Endothelial cell of umbilical vein (primary cell): ENCODE results near the gene CACNA2D3. TPM values are rescaled to one million over a fixed set of nuclear protein-coding genes. Genes with fewer than 3 reads are reported as not detected.

Source experiments
- BruUV-seq: library from RNA; stranded (reverse); fragments of 400-500 nt; replicated peaks from 2 replicates; lab custom pipeline; 2021; lab: Mats Ljungman, UMichigan
- CTCF ChIA-PET: fragments of 300-600, 350-600 bp; sonication (Branson Sonifier 250); formaldehyde crosslinking; loops from one replicate; lab custom pipeline; 2021; ENCODE audit warnings: antibody characterized with exemption, inconsistent platforms; lab: Charles Lee
- POLR2A ChIA-PET: fragments of 300-600, 350-600 bp; sonication (Branson Sonifier 250); formaldehyde crosslinking; loops from one replicate; lab custom pipeline; 2021; ENCODE audit warnings: antibody characterized with exemption, inconsistent platforms; lab: Charles Lee
- DNase-seq: peaks from one replicate; pipeline ENCODE4 v3.0.0-alpha.2; 2011; ENCODE audit warnings: low read depth, low spot score
- FAIRE-seq: peaks from 2 replicates; lab custom pipeline; 2011; peaks lifted over from hg19 to GRCh38; lab: Jason Lieb, UNC
- H2AFZ ChIP-seq: 2 replicates; pipeline ENCODE4 v1.6.0; 2012; ENCODE audit warnings: low read depth, low read length, control low read depth, inconsistent platforms
- H3K27ac ChIP-seq: 2 replicates; pipeline ENCODE4 v1.5.1; 2011; ENCODE audit warnings: low read depth, mild to moderate bottlenecking, control low read depth, low read length, moderate library complexity; ENCODE audit not compliant: insufficient read depth
- H3K27me3 ChIP-seq, 2 experiments: 2 replicates each; pipeline versions ENCODE4 v1.6.0 to v1.6.1; 2011; ENCODE audit warnings: low read length in 2 of 2, mixed read lengths in 1 of 2; ENCODE audit not compliant: control insufficient read depth in 2 of 2, insufficient read depth in 2 of 2
- H3K36me3 ChIP-seq, 2 experiments: 2 replicates in 1 of 2; 3 replicates in 1 of 2; pipeline ENCODE4 v1.5.1; 2011; ENCODE audit warnings: low read length in 2 of 2, mild to moderate bottlenecking in 1 of 2, moderate library complexity in 1 of 2; ENCODE audit not compliant: control insufficient read depth in 2 of 2, insufficient read depth in 2 of 2; ENCODE audit errors: extremely low read depth in 1 of 2
- H3K4me1 ChIP-seq: 3 replicates; pipeline ENCODE4 v1.5.1; 2011; ENCODE audit warnings: mild to moderate bottlenecking, low read length; ENCODE audit not compliant: control insufficient read depth, insufficient read depth; ENCODE audit errors: extremely low read depth
- H3K4me2 ChIP-seq: 2 replicates; pipeline ENCODE4 v1.6.1; 2011; ENCODE audit warnings: low read length, control low read depth, mixed read lengths; ENCODE audit not compliant: insufficient read depth
- H3K4me3 ChIP-seq, 3 experiments: fragments of 200-600 bp in 1 of 3; sonication (generic), shearing (Covaris generic) in 1 of 3; replicated peaks in 1 of 3; 2 replicates each; pipeline ENCODE4 v1.5.1; 2011 to 2016; ENCODE audit warnings: control low read depth in 3 of 3, low read length in 3 of 3, mild to moderate bottlenecking in 2 of 3, inconsistent platforms in 1 of 3, low read depth in 1 of 3, moderate library complexity in 1 of 3; ENCODE audit not compliant: insufficient read depth in 1 of 3
- H3K79me2 ChIP-seq: 2 replicates; pipeline ENCODE4 v1.6.0; 2012; ENCODE audit warnings: low read length, inconsistent platforms; ENCODE audit not compliant: control insufficient read depth, insufficient read depth
- H3K9ac ChIP-seq: replicated peaks from 2 replicates; pipeline ENCODE3; 2011; ENCODE audit warnings: low read length, control low read depth; ENCODE audit not compliant: insufficient read depth; ENCODE audit errors: extremely low read depth
- H3K9me1 ChIP-seq: replicated peaks from 3 replicates; pipeline ENCODE4 v1.6.0; 2011; ENCODE audit warnings: mild to moderate bottlenecking, low read length; ENCODE audit not compliant: control insufficient read depth, insufficient read depth; ENCODE audit errors: extremely low read depth
- H3K9me3 ChIP-seq: replicated peaks from 2 replicates; pipeline ENCODE4 v1.5.1; 2012; ENCODE audit warnings: low read length, inconsistent platforms; ENCODE audit not compliant: control insufficient read depth, insufficient read depth
- H4K20me1 ChIP-seq: replicated peaks from 2 replicates; pipeline ENCODE3; 2011; ENCODE audit warnings: mild to moderate bottlenecking, low read length; ENCODE audit not compliant: control insufficient read depth, insufficient read depth; ENCODE audit errors: extremely low read depth
- CTCF ChIP-seq, 2 donors: IDR thresholded peaks; 1 replicate in 1 of 2; 2 replicates in 1 of 2; pipeline ENCODE4 v1.5.1; 2011; ENCODE audit warnings: low read length in 2 of 2, mild to moderate bottlenecking in 2 of 2, moderate library complexity in 2 of 2, control low read depth in 1 of 2, inconsistent platforms in 1 of 2, low read depth in 1 of 2; ENCODE audit not compliant: insufficient read depth in 1 of 2; ENCODE audit errors: extremely low read depth in 1 of 2
- EZH2 ChIP-seq: IDR thresholded peaks from 2 replicates; pipeline ENCODE4 v1.6.1; 2012; ENCODE audit warnings: borderline replicate concordance, low read depth, mild to moderate bottlenecking, moderate library complexity, low read length, inconsistent platforms; ENCODE audit not compliant: severe bottlenecking
- FOS ChIP-seq: IDR thresholded peaks from 2 replicates; pipeline ENCODE4 v1.6.1; 2011; ENCODE audit warnings: mild to moderate bottlenecking, low read length, moderate library complexity, borderline replicate concordance; ENCODE audit not compliant: insufficient read depth
- GATA2 ChIP-seq: IDR thresholded peaks from 2 replicates; pipeline ENCODE4 v1.7.0; 2011; ENCODE audit warnings: low read depth, mild to moderate bottlenecking, moderate library complexity, mixed read lengths, low read length; ENCODE audit not compliant: insufficient read length, insufficient read depth
- JUN ChIP-seq: IDR thresholded peaks from 2 replicates; pipeline ENCODE4 v1.6.1; 2011; ENCODE audit warnings: borderline replicate concordance, low read depth; ENCODE audit not compliant: insufficient read length, insufficient read depth
- MYC ChIP-seq: IDR thresholded peaks from one replicate; pipeline ENCODE4 v1.6.1; 2011; ENCODE audit warnings: mild to moderate bottlenecking, low read depth, low read length
- POLR2A ChIP-seq: IDR thresholded peaks from 2 replicates; pipeline ENCODE4 v1.6.1; 2012; ENCODE audit warnings: low read depth, mild to moderate bottlenecking, control low read depth, low read length
- POLR2AphosphoS5 ChIP-seq: IDR thresholded peaks from 2 replicates; pipeline ENCODE4 v1.6.1; 2012; ENCODE audit warnings: low read depth, mild to moderate bottlenecking, control low read depth, low read length, moderate library complexity; ENCODE audit not compliant: insufficient read depth
- dilution Hi-C: fragments of 300-500 bp; cut with MboI; formaldehyde crosslinking; loops from one replicate; pipeline ENCODE4 v1.15.0; 2019; ENCODE audit warnings: low sequenced_read_pairs; ENCODE audit not compliant: extremely low pct_ligation_motif_present
- intact Hi-C: fragments of 100-400 bp; cut with micrococcal nuclease; formaldehyde crosslinking; loops from one replicate; pipeline ENCODE4 v1.10.0; 2022
- polyA plus RNA-seq, 4 experiments: library from polyadenylated mRNA; depleted of rRNA in 3 of 4; stranded (reverse) in 3 of 4; unstranded in 1 of 4; fragments of >200 nt; gene quantifications; 2 replicates each; pipeline versions ENCODE4 v1.2.1 to v1.2.3, GENCODE V29; 2011 to 2012; ENCODE audit warnings: missing spikeins in 1 of 4
- total RNA-seq: library from RNA; stranded (reverse); gene quantifications from 2 replicates; pipeline ENCODE4 v1.2.3, GENCODE V29; 2021
- TF ChIP-seq, protein P1 (sequence below): IDR thresholded peaks from 2 replicates; pipeline ENCODE4 v1.6.1; 2011; ENCODE audit not compliant: insufficient read depth, insufficient read length

Gene CACNA2D3
- total and polyA plus RNA-seq, 2 donors (not counting 3 experiments of a cell fraction or from before 2014, with no cell fraction given): not detected

DNA sequence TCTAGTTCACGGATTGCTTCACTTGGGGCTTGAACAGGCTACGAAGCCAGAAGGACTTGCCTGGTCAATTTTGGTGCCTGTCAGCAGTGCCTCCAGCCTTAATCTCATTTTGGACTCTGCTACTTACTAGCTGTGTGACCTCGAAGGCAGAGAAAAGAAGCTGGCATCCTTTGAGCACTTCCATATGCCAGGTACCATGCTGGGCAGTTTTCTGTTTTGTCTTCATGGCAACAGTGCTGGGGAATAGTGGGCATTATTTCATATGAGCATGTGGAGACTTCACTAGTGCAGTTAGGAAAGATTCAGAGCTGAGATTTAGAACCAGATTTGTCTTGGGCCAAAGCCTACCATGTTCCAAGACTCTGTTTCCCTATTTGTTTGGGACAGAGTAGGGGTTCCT is 713.3 kb downstream of the CACNA2D3 start:
- BruUV-seq: no TSS peak
- ChIA-PET CTCF (no interaction called here), POLR2A (no interaction called here)
- dilution Hi-C loops: no loop called here
- Histone ChIP-seq H3K4me3 (no peak overlapping the region), H3K4me1 (no peaks in the 10 kb centered on the region), H3K79me2 (no peaks in the 10 kb centered on the region), H3K9me3 (no peaks in the 10 kb centered on the region), H2AFZ (no peak overlapping the region), H3K4me2 (no peak overlapping the region), H3K27ac (no peak overlapping the region), H3K9ac (no peak overlapping the region), H4K20me1 (no peaks in the 10 kb centered on the region), H3K27me3 (no peaks in the 10 kb centered on the region), H3K9me1 (no peaks in the 10 kb centered on the region), H3K36me3 (no peaks in the 10 kb centered on the region)
- DNase-seq: no peak
- intact Hi-C loops: no loop called here
- FAIRE-seq: no peak
- no peak for TF ChIP-seq JUN
- TF ChIP-seq GATA2: no peak
- no peak for TF ChIP-seq FOS
- no peak for TF ChIP-seq CTCF (IDR thresholded peaks at IDR 0.05; ENCODE audit: extremely low read depth in 1 of 2, insufficient read depth in 1 of 2, low read depth in 1 of 2, low read length in 2 of 2)
- TF ChIP-seq, protein P1, sequence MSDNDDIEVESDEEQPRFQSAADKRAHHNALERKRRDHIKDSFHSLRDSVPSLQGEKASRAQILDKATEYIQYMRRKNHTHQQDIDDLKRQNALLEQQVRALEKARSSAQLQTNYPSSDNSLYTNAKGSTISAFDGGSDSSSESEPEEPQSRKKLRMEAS: no peak
- no peak for TF ChIP-seq EZH2
- TF ChIP-seq POLR2A: no peak
- no peak for TF ChIP-seq POLR2AphosphoS5
- TF ChIP-seq MYC: no peak
